ENCODE results near the gene NAT8L.

Gene NAT8L

DNA sequence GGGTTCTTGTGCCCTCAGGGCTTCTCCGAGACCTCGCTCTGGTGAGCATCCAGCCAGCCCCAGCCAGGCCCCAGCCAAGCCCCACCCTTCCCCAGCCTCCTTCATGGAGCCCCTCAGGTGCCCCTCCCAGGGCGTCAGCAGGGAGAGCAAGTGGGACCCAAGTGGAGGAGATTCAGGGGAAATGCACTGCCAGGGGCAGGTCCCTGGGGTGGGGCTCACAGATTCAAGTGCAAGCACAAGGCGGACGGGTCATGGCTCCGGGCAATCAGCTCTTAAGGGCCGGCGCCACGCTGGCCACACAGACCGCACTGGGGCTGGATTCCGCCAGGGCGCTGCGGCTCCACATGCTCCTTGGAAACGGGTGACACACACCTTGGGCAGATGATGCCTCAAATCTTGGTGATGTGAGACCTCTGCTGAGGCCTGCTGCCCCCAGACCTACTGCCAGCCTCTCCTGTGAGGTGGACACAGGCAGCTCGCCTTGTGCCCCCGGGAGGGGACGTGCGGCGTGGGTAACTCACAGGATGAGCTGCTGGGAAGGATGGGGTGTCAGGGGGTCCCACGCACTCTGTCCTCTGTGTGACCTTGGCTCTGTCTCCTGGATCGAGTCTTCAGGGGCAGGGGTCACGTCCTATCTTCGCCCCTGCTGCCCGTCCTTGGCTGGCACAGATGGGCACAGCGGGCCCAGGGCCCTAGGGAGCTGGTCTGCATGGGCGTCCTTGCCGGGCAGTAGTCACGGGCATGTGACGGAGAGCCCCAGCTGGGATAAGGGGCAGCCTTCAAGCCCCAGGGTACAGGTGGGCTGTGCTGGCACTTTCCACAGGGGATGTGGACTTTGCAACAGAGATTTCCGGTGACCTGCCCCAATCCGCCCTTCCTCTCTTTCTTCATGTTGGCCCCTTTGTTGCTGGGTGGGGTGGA is 17.1 kb downstream of the NAT8L start:
- CTCF ChIA-PET: no interaction called here
- no peak for DNase-seq (ENCODE audit: low read depth, low spot score)

DNA sequence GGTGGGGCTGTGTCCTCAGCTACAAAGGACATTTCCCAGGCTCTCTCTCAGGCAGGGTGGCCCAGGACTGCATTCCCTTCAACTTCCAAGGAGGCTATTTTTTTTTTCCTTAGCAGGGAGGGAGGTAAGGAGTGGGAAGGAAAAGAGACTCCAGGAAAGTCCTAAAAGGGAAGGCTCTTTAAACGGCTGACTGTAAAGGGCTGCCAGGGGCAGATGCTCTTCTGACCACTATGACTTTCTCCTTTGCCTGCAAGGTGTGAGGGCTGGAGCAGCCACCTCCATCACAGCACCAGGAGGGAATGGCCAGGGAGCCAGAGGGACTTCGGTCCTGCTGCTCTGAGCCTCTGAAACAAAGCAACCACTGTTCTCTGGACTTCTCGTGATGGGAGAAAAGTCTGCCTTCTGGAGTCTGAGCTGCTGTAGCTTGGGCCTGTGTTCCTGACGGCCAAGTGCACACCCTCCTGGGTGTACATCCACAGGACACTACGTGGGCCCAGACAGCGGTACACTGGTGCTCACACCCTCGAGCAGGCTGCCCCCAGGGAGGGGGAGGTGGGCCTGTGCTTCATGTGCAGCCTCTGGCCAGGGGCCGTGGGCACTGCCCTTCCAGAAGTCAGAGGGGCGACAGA is 17.9 kb downstream of the NAT8L start:
- no peak overlapping the region for H3K4me3 ChIP-seq (ENCODE audit: low read depth, low read length)
- no peak for DNase-seq (ENCODE audit: low read depth, low spot score)
- CTCF ChIA-PET: no interaction called here
- TF ChIP-seq, protein P1, sequence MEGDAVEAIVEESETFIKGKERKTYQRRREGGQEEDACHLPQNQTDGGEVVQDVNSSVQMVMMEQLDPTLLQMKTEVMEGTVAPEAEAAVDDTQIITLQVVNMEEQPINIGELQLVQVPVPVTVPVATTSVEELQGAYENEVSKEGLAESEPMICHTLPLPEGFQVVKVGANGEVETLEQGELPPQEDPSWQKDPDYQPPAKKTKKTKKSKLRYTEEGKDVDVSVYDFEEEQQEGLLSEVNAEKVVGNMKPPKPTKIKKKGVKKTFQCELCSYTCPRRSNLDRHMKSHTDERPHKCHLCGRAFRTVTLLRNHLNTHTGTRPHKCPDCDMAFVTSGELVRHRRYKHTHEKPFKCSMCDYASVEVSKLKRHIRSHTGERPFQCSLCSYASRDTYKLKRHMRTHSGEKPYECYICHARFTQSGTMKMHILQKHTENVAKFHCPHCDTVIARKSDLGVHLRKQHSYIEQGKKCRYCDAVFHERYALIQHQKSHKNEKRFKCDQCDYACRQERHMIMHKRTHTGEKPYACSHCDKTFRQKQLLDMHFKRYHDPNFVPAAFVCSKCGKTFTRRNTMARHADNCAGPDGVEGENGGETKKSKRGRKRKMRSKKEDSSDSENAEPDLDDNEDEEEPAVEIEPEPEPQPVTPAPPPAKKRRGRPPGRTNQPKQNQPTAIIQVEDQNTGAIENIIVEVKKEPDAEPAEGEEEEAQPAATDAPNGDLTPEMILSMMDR (IDR thresholded peaks at IDR 0.05; ENCODE audit: insufficient read depth, low read length, missing control alignments): no peak
- POLR2A ChIA-PET: no interaction called here

More for the DNA sequence above, 17.1 kb downstream of the NAT8L start:
- TF ChIP-seq, protein P1 (IDR thresholded peaks at IDR 0.05; ENCODE audit: insufficient read depth, low read length, missing control alignments): no peak
- POLR2A ChIA-PET: no interaction called here
- no peak overlapping the region for H3K4me3 ChIP-seq (ENCODE audit: low read depth, low read length)

DNA sequence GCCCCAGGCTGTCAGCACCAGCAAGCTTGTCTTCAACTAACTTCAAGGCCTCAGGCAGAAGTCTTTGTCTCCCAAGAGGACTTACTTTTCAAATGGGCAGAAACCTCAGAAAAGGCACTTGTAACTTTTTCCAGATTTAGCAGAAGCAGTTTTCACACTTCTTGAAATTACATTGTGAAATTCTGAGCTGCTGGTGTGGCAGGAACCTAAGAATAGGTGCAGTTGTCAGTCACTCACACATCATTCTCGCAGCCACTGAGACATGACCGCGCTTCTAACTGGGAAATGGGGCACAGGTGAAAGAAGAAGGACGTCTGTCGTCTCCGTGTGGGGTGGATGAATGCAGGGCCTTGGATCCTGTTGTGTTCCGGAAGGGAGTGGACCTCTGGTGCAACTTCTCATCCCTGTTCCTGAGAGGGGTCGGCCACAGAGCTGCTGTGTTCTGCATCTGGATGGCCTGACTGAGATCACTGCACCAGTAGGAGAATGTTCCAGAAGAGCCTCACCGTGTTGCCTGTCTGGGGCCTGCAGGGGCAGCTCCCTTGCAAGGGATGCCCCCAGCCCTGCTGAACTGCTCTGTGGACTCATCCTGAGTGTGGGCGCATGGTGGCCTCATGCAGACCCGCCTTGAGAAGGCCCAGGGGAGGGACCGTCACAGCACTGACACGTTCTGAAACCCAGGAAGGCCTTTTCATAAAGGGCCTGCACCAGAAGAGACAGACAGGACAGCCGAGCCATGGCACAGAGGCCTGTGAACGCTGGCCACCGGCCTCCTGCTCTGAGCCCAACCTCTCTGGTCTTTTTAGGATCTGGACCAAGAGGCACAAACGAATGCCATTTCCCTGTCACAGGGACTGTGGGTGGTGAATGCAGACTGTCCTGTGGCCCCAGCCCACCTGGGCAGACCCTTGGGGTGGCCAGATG is 18.7 kb downstream of the NAT8L start:
- ChIA-PET POLR2A (no interaction called here), CTCF (no interaction called here)
- H3K4me3 ChIP-seq (ENCODE audit: low read depth, low read length): no peak overlapping the region
- DNase-seq (ENCODE audit: low read depth, low spot score): no peak
- TF ChIP-seq, protein P1 (IDR thresholded peaks at IDR 0.05; ENCODE audit: insufficient read depth, low read length, missing control alignments): no peak

DNA sequence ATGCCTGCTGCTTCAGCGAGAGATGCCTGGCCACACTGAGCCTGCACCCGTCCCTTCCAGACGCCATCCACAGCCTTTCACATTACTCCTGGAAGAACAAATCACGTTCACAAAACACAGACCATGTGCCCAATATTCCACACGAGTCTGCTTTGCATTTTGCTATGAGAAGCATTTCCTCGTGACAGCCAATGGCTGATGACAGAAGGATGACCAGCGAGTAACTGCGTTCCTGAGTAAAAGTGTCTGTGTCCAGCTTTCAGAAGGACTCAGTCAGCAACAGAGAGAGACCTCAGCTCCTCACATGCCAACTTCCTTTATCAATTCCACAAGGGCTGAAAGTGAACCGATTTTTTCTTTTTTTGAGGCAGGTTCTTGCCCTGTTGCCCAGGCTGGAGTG is 19.5 kb downstream of the NAT8L start:
- no peak overlapping the region for H3K4me3 ChIP-seq (ENCODE audit: low read depth, low read length)
- no peak for DNase-seq (ENCODE audit: low read depth, low spot score)
- CTCF ChIA-PET: no interaction called here
- POLR2A ChIA-PET: no interaction called here
- TF ChIP-seq, protein P1 (IDR thresholded peaks at IDR 0.05; ENCODE audit: insufficient read depth, low read length, missing control alignments): no peak

DNA sequence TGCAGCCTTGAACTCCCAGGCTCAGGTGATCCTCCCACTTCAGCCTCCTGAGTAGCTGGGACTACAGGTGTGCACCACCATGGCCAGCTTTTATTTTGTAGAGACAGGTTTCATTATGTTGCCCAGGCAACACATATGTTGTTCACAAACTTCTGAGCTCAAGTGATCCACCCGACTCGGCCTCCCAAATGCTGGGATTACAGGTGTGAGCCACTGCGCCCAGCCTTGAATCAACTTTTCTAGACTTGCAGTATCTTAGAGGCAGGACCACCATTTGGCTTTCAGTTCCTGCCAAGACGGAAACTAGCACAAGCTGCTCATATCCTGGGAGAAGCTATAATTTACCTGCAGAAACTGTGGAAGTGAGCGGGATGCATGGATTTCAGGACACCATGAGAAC is 19.9 kb downstream of the NAT8L start:
- CTCF ChIA-PET: no interaction called here
- POLR2A ChIA-PET: no interaction called here
- TF ChIP-seq, protein P1 (IDR thresholded peaks at IDR 0.05; ENCODE audit: insufficient read depth, low read length, missing control alignments): no peak
- DNase-seq (ENCODE audit: low read depth, low spot score): no peak
- no peak overlapping the region for H3K4me3 ChIP-seq (ENCODE audit: low read depth, low read length)

Measured in AG04449 (cell line).